Measurements from ENCODE around the gene DIPK1A. TPM values are rescaled to one million over a fixed set of nuclear protein-coding genes. Genes with fewer than 3 reads are reported as not detected.

The DIPK1A gene
- total RNA-seq, 3 donors from 2014 or later, result 12.1 to 14.7 (median 14.4) TPM

DNA sequence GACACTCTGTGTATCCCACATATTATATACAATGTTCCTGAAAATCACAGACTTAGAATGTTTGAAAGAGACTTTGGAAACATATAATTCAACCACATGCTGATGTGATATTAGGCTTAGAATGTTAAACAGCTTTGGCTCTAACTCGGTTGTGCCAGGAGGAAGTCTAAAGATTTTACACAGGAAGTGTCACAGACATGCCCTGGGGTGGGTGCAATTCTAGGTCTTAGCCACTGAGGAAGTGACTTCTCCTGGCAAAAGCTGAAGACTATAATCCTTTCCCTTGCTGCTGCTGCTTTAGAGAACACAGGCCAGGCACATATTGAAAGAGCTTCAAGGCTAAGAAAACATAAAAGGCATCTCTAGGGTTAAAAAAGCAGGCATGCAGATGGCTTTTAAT, 78.4 kb downstream of the DIPK1A start:
- Histone ChIP-seq H3K27ac (no peak overlapping the region), H3K27me3 (no peaks in the 10 kb centered on the region), H3K36me3 (no peaks in the 10 kb centered on the region), H3K9me3 (no peaks in the 10 kb centered on the region), H3K4me1 (no peaks in the 10 kb centered on the region), H3K4me3 (no peak overlapping the region)
- no peak for DNase-seq (ENCODE audit: low spot score in 2 of 2)
- TF ChIP-seq POLR2AphosphoS5 (IDR thresholded peaks at IDR 0.05) (no peak), POLR2A (IDR thresholded peaks at IDR 0.05) (no peak)
- TF ChIP-seq, protein P1, sequence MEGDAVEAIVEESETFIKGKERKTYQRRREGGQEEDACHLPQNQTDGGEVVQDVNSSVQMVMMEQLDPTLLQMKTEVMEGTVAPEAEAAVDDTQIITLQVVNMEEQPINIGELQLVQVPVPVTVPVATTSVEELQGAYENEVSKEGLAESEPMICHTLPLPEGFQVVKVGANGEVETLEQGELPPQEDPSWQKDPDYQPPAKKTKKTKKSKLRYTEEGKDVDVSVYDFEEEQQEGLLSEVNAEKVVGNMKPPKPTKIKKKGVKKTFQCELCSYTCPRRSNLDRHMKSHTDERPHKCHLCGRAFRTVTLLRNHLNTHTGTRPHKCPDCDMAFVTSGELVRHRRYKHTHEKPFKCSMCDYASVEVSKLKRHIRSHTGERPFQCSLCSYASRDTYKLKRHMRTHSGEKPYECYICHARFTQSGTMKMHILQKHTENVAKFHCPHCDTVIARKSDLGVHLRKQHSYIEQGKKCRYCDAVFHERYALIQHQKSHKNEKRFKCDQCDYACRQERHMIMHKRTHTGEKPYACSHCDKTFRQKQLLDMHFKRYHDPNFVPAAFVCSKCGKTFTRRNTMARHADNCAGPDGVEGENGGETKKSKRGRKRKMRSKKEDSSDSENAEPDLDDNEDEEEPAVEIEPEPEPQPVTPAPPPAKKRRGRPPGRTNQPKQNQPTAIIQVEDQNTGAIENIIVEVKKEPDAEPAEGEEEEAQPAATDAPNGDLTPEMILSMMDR (IDR thresholded peaks at IDR 0.05), result no peak
- intact Hi-C loops (cut with DNase I; ENCODE audit: low total_unique reads), result no loop called here

DNA sequence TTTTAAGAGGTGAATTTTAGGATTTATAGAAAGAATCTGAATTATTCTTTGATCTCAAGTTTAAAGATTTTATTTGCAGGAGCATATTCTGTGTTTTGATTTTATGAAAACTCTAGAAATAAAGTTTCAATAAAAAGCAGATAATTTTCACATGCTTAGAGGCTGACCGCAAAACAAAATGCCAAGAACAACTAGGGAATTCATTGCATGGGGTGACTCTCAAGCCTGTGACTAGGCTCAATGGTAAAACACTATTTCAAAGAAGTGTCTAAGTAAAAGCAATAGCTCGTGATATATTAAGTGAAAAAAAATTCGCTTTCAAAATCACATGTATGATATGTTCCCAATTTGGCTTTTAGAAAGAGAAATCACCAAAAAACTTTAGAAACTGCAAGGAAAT, 79.9 kb downstream of the DIPK1A start:
- Histone ChIP-seq H3K9me3 (no peaks in the 10 kb centered on the region), H3K36me3 (no peaks in the 10 kb centered on the region), H3K4me1 (no peaks in the 10 kb centered on the region), H3K27me3 (no peaks in the 10 kb centered on the region), H3K27ac (no peak overlapping the region), H3K4me3 (no peak overlapping the region)
- DNase-seq (ENCODE audit: low spot score in 2 of 2), result no peak
- intact Hi-C loops (cut with DNase I; ENCODE audit: low total_unique reads), result no loop called here
- no peak for TF ChIP-seq POLR2AphosphoS5 (IDR thresholded peaks at IDR 0.05)
- TF ChIP-seq POLR2A (IDR thresholded peaks at IDR 0.05), result no peak
- TF ChIP-seq, protein P1 (IDR thresholded peaks at IDR 0.05), result no peak

DNA sequence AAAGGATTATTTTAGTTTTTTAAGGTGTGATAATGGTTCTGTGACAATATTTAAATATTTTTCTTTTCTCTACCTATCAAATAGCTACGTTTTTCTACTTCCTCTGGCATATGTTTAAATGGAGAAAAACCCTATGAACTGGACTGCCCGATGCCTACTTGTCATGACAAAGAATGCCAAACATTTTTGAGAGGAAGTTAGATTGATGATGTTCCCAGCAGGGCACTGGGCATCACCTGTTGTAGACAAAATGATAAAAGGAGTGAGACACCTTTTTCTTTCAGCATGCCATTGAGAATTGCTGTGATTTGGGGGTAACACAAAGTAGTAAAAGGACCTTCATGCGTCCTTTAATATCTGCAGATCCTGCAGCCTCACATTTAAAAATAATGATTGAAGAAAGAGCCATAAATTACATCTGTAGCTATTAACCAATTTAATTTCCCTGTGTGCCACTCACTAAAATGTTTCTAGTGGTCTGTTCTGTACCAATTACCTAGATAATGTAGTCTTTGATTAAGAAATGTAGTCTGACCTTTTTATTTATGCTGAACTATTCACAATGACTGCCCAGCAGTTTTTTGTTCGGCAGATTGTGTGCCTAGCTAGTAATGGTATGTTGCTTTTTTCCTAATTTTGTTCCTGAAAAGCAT, 81.8 kb downstream of the DIPK1A start:
- Histone ChIP-seq H3K4me3 (no peak overlapping the region), H3K27ac (no peak overlapping the region), H3K27me3 (no peaks in the 10 kb centered on the region), H3K9me3 (no peaks in the 10 kb centered on the region), H3K36me3 (no peaks in the 10 kb centered on the region), H3K4me1 (no peaks in the 10 kb centered on the region)
- TF ChIP-seq POLR2A (IDR thresholded peaks at IDR 0.05) (no peak), POLR2AphosphoS5 (IDR thresholded peaks at IDR 0.05) (no peak)
- intact Hi-C loops (cut with DNase I; ENCODE audit: low total_unique reads), result no loop called here
- DNase-seq (ENCODE audit: low spot score in 2 of 2), result no peak

DNA sequence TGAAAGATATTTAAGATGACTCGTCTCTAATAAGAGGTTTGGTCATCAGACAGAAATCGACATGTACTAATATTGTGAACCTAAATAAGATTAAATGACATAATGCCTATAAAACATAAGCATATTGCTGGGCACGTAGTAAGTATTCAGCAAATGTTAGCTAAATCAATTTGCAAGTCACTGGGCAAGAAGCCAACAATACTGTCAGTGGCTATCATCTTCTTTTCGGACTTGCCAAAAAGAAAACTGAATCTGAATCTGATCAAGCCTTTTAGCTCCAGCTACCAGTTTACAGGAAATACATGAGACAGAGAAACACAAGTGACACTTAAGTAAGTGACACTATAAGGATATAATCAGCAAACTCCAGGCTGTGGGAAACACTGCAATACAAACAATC, 83.5 kb downstream of the DIPK1A start:
- DNase-seq (ENCODE audit: low spot score in 2 of 2), result no peak
- H3K27ac ChIP-seq, result no peak overlapping the region
- H3K4me3 ChIP-seq, result no peak overlapping the region
- intact Hi-C loops (cut with DNase I; ENCODE audit: low total_unique reads), result no loop called here
- H3K27me3 ChIP-seq, result no peaks in the 10 kb centered on the region
- H3K36me3 ChIP-seq, result no peaks in the 10 kb centered on the region
- H3K9me3 ChIP-seq, result no peaks in the 10 kb centered on the region
- H3K4me1 ChIP-seq, result no peaks in the 10 kb centered on the region
- TF ChIP-seq POLR2A (IDR thresholded peaks at IDR 0.05) (no peak), POLR2AphosphoS5 (IDR thresholded peaks at IDR 0.05) (no peak)
- TF ChIP-seq, protein P1 (IDR thresholded peaks at IDR 0.05), result no peak

DNA sequence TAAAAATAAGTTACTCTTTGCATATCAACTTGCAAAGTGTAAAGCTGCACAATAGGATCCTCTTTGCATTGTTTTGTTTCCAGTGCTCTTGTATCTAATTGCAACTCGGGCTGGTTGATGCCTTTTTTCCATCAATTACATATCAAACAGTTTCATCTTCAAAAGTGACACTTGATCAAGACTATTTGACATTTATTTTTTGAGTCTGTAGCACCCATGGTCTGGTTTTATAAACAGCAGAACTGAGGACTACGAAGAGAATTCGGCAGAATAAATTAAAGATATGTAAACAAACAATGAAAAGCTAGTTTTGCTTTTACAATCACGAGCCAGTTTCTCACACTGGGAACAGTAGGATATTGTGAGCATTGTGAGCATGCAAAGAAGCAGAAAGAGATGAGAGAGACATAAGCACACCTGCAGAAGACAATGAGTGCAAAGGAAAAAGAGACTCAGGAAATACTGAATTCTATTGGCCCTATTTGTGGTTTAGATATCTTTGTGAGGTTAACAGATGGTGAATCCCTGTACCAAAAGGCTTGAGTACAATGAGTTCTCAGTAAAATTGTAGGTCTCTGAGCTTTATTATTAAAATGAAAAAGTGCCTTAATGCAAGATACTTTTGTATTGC, 84.1 kb downstream of the DIPK1A start:
- Histone ChIP-seq H3K4me1 (no peaks in the 10 kb centered on the region), H3K4me3 (no peak overlapping the region), H3K9me3 (no peaks in the 10 kb centered on the region), H3K27ac (no peak overlapping the region), H3K27me3 (no peaks in the 10 kb centered on the region), H3K36me3 (no peaks in the 10 kb centered on the region)
- TF ChIP-seq, protein P1 (IDR thresholded peaks at IDR 0.05), result no peak
- TF ChIP-seq POLR2AphosphoS5 (IDR thresholded peaks at IDR 0.05) (no peak), POLR2A (IDR thresholded peaks at IDR 0.05) (no peak)
- intact Hi-C loops (cut with DNase I; ENCODE audit: low total_unique reads), result no loop called here
- no peak for DNase-seq (ENCODE audit: low spot score in 2 of 2)

All from breast epithelium (tissue), 4 donors.